Gastrocnemius medialis (tissue), 4 donors: ENCODE results near the gene CALHM3. TPM values are rescaled to one million over a fixed set of nuclear protein-coding genes. Genes with fewer than 3 reads are reported as not detected.

Experiments
- ATAC-seq, 2 donors: fragments of 150-250 bp; one replicate each; pipeline ENCODE4 v1.9.1; 2016
- DNase-seq, 2 donors: peaks; one replicate each; pipeline ENCODE4 v3.0.0-alpha.2; 2019
- H3K27ac ChIP-seq, 4 donors: fragments of 200-600 bp; sonication (generic); 1 replicate in 1 of 4; 2 replicates in 3 of 4; pipeline ENCODE4 v1.5.1; 2016 to 2018; ENCODE audit warnings: mild to moderate bottlenecking in 2 of 4, moderate library complexity in 1 of 4
- H3K27me3 ChIP-seq, 3 donors: fragments of 200-600 bp; sonication (generic) in 2 of 3; 1 replicate in 1 of 3; 2 replicates in 2 of 3; pipeline versions ENCODE4 v1.5.1 to v1.6.0; 2016 to 2019; ENCODE audit warnings: mild to moderate bottlenecking in 1 of 3, moderate library complexity in 1 of 3
- H3K36me3 ChIP-seq, 2 donors: fragments of 200-600 bp; sonication (generic) in 1 of 2; one replicate each; pipeline ENCODE4 v1.5.1; 2017 to 2018
- H3K4me1 ChIP-seq, 2 donors: fragments of 200-600 bp; sonication (generic) in 1 of 2; one replicate each; pipeline ENCODE4 v1.5.1; 2016 to 2017; ENCODE audit warnings: mild to moderate bottlenecking in 2 of 2
- H3K4me3 ChIP-seq, 4 donors: fragments of 200-600 bp; sonication (generic) in 3 of 4; 1 replicate in 1 of 4; 2 replicates in 3 of 4; pipeline ENCODE4 v1.5.1; 2016 to 2019; ENCODE audit warnings: mild to moderate bottlenecking in 2 of 4
- H3K9me3 ChIP-seq, 3 donors: fragments of 200-600 bp; sonication (generic) in 2 of 3; 1 replicate in 1 of 3; 2 replicates in 2 of 3; pipeline ENCODE4 v1.5.1; 2016 to 2019
- CTCF ChIP-seq, 5 experiments: fragments of 450-650 bp in 3 of 5; fragments of 200-600 bp in 2 of 5; sonication (generic) in 2 of 5; IDR thresholded peaks in 4 of 5; conservative IDR thresholded peaks in 1 of 5; 1 replicate in 4 of 5; 2 replicates in 1 of 5; pipeline ENCODE4 v1.5.1; 2016 to 2019; ENCODE audit warnings: antibody characterized with exemption in 5 of 5, mild to moderate bottlenecking in 3 of 5, moderate library complexity in 3 of 5
- POLR2A ChIP-seq, 2 donors: fragments of 450-650 bp; IDR thresholded peaks; one replicate each; pipeline ENCODE4 v1.6.1; 2017; ENCODE audit warnings: antibody characterized with exemption in 2 of 2, mild to moderate bottlenecking in 2 of 2, moderate library complexity in 2 of 2
- in situ Hi-C, 4 donors: fragments of 200-750 bp; cut with MboI; loops; one replicate each; pipeline versions ENCODE4 v1.15.0 to v1.8.0; 2017; ENCODE audit warnings: low sequenced_read_pairs in 4 of 4
- intact Hi-C: fragments of 100-400 bp; cut with DNase I; formaldehyde crosslinking; loops from one replicate; pipeline ENCODE4 v1.15.1; 2023; ENCODE audit warnings: low total_unique reads
- total RNA-seq, 4 donors: library from RNA; depleted of rRNA; stranded (reverse); fragments of >200 nt; gene quantifications; one replicate each; pipeline versions ENCODE4 v1.1.0 to v1.2.3, GENCODE V29; 2016

Gene CALHM3
- total RNA-seq, 4 donors from 2014 or later: not detected

DNA sequence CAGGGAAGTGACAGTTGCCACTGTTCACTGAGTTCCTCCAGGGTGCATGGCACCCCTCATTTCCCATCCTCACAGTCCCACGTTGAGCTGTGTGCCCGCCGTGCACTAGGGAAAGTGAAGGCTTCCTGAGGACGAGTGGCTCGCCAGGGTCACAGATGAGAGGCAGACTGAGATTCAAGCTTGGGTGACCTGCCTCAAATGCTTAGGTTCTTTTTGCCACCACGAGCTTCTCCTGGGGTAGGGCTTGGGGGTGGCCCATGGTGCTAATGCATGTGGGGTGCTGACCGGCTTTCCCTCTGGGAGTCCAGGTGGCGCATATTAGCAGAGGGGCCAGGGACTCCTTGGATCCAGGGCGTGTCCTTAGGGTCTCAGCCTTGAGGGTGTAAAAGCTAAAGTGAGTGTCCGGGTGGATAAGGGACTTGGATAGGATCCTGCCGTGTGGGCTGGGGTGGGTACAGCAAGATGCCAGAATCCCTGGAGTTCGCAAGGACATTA is 28.8 kb downstream of the CALHM3 start:
- intact Hi-C loops (no loop called here), in situ Hi-C loops (no loop called here)
- no peak for DNase-seq
- peak overlapping the region; percentile 65 to 74 (median 69) for H3K4me3 ChIP-seq
- H3K27me3 ChIP-seq: peaks cover 0 to 9% (median 0%) of the 10 kb centered on the region in 3 donors
- H3K9me3 ChIP-seq: no peaks in the 10 kb centered on the region
- H3K36me3 ChIP-seq: peaks cover 0 to 44% of the 10 kb centered on the region in 2 donors
- peak overlapping the region; percentile 80 to 88 (median 84) for H3K27ac ChIP-seq
- no peak for ATAC-seq
- peaks cover 22% of the 10 kb centered on the region in 2 donors for H3K4me1 ChIP-seq
- TF ChIP-seq POLR2A (IDR thresholded peaks at IDR 0.05) (no peak), CTCF (IDR thresholded peaks at IDR 0.05 in 4 of 5, conservative IDR thresholded peaks at IDR 0.05 in 1 of 5) (no peak)

- no peak for ATAC-seq
- peaks cover 0 to 51% of the 10 kb centered on the region in 2 donors for H3K36me3 ChIP-seq
- peaks cover 29 to 30% of the 10 kb centered on the region in 2 donors for H3K4me1 ChIP-seq
- DNase-seq: no peak
- H3K27me3 ChIP-seq: peaks cover 0 to 9% (median 0%) of the 10 kb centered on the region in 3 donors
- no peaks in the 10 kb centered on the region for H3K9me3 ChIP-seq
- intact Hi-C loops: no loop called here
- in situ Hi-C loops: no loop called here
- H3K4me3 ChIP-seq: peak overlapping the region; percentile 10 to 70 (median 66)
- no peak for TF ChIP-seq CTCF (IDR thresholded peaks at IDR 0.05 in 4 of 5, conservative IDR thresholded peaks at IDR 0.05 in 1 of 5)
- TF ChIP-seq POLR2A (IDR thresholded peaks at IDR 0.05): no peak
- peak overlapping the region; percentile 80 to 88 (median 84) for H3K27ac ChIP-seq
Observed at GRCh38 chr10:103449208-103450144, 29.6 kb downstream of the CALHM3 start.

- intact Hi-C loops: no loop called here
- TF ChIP-seq POLR2A (IDR thresholded peaks at IDR 0.05) (no peak), CTCF (IDR thresholded peaks at IDR 0.05 in 4 of 5, conservative IDR thresholded peaks at IDR 0.05 in 1 of 5) (no peak)
- H3K36me3 ChIP-seq: peaks cover 0 to 59% of the 10 kb centered on the region in 2 donors
- DNase-seq (peak; percentile 59 to 72), ATAC-seq (peak; percentile 41 to 57)
- peak overlapping the region in 3 of 4 donors; percentile 10 to 70 (median 68) for H3K4me3 ChIP-seq
- H3K9me3 ChIP-seq: no peaks in the 10 kb centered on the region
- peaks cover 34 to 37% of the 10 kb centered on the region in 2 donors for H3K4me1 ChIP-seq
- in situ Hi-C loops: no loop called here
- H3K27ac ChIP-seq: peak overlapping the region; percentile 80 to 88 (median 84)
- peaks cover 0 to 9% (median 0%) of the 10 kb centered on the region in 3 donors for H3K27me3 ChIP-seq
Observed at GRCh38 chr10:103448746-103449145, 30.3 kb downstream of the CALHM3 start.

DNA sequence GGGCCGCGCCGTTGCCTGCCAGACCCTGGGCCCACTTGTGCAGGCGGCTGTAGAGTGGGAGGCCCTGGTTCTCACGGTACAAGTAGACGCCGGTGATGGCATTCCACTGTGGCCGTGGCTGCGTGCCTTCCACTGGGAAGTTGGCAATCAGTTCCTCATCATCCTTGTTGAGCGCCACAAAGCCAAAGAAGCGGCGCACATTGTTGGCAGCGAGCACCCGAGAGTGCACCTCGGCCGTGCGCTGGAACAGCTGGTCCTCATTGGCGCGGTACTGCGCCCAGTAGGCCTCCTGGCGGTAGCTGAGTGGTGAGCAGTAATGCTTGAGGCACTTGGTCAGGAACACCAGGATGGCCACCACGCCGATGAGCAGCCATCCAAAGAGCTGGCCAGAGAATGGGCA is 31.9 kb downstream of the CALHM3 start:
- DNase-seq (no peak), ATAC-seq (no peak)
- peaks cover 0 to 74% of the 10 kb centered on the region in 2 donors for H3K36me3 ChIP-seq
- in situ Hi-C loops: no loop called here
- H3K27ac ChIP-seq: peak overlapping the region; percentile 62 to 88 (median 83)
- TF ChIP-seq CTCF (IDR thresholded peaks at IDR 0.05 in 4 of 5, conservative IDR thresholded peaks at IDR 0.05 in 1 of 5) (no peak), POLR2A (IDR thresholded peaks at IDR 0.05) (no peak)
- H3K4me1 ChIP-seq: peaks cover 34 to 37% of the 10 kb centered on the region in 2 donors
- H3K4me3 ChIP-seq: no peak overlapping the region
- intact Hi-C loops: no loop called here
- H3K27me3 ChIP-seq: peaks cover 0 to 6% (median 0%) of the 10 kb centered on the region in 3 donors
- no peaks in the 10 kb centered on the region for H3K9me3 ChIP-seq
